Subcutaneous adipose tissue (tissue), 4 donors: ENCODE measurements around the gene ARSJ. TPM values are rescaled to one million over a fixed set of nuclear protein-coding genes. Genes with fewer than 3 reads are reported as not detected.

ENCODE experiments used
- total RNA-seq, 4 donors: library from RNA; depleted of rRNA; stranded (reverse); fragments of >200 nt; gene quantifications; one replicate each; pipeline ENCODE4 v1.1.0, GENCODE V29; 2016
- TF ChIP-seq, protein P1 (sequence below): fragments of 450-650 bp; IDR thresholded peaks from one replicate; pipeline ENCODE4 v1.5.1; 2016; ENCODE audit warnings: low read depth, mild to moderate bottlenecking, control low read depth, antibody characterized with exemption, moderate library complexity

The ARSJ gene
- total RNA-seq, result 1 to 10 TPM in 2 of 4 donors, under 1 TPM in 2; 0.75 to 1.2 (median 1.0) TPM

GRCh38 chr4:113979148-113979904 lies at the start of gene ARSJ:
TSS of gene ARSJ (minus strand) at chr4:113979647. CDS start at chr4:113978834, 813 bp downstream.
- TF ChIP-seq, protein P1, sequence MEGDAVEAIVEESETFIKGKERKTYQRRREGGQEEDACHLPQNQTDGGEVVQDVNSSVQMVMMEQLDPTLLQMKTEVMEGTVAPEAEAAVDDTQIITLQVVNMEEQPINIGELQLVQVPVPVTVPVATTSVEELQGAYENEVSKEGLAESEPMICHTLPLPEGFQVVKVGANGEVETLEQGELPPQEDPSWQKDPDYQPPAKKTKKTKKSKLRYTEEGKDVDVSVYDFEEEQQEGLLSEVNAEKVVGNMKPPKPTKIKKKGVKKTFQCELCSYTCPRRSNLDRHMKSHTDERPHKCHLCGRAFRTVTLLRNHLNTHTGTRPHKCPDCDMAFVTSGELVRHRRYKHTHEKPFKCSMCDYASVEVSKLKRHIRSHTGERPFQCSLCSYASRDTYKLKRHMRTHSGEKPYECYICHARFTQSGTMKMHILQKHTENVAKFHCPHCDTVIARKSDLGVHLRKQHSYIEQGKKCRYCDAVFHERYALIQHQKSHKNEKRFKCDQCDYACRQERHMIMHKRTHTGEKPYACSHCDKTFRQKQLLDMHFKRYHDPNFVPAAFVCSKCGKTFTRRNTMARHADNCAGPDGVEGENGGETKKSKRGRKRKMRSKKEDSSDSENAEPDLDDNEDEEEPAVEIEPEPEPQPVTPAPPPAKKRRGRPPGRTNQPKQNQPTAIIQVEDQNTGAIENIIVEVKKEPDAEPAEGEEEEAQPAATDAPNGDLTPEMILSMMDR, result no peak

GRCh38 chr4:114028071-114028470 lies 48.6 kb upstream of the ARSJ start:
- TF ChIP-seq, protein P1, result no peak

DNA sequence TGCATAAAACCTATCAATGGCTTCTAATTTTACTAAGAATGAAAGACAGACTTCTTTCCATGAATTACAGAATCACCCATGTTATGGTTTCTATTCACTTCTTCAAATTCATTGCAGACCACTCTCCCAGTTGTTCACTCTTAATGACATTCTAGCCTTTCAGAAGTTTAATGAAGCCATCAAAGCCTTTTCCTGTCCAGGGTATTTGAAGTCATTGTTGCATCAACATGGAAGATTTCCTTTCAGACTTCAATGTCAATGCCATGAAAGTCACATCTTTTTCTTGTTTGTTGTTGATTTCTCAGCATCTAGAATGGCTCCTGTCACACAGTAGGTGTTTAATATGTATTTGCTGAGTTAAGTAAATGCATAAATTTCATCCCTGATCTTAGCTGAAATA lies 48.1 kb upstream of the ARSJ start:
- TF ChIP-seq, protein P1, result no peak

DNA sequence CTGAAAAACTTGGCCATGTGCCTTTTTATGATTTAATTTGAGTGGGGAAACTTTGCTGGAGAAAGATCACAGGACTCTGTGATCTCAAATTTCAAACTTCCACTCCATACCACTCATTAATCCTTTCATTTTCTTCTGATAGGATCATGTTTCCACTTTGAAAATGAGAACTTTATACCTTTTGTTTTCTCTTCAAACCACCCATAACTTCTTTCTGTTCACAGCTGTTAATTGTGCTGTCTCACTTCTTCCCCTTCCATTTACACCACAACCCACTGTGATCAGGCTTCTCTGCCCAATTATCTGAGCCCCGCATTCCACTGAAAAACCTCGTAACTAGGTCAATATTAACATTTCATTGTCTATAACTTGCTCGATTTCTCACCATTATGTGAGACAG lies 47.0 kb upstream of the ARSJ start:
- TF ChIP-seq, protein P1, result no peak

GRCh38 chr4:114025176-114025777 lies 45.8 kb upstream of the ARSJ start:
- TF ChIP-seq, protein P1, result no peak

GRCh38 chr4:114021451-114021850 lies 42.0 kb upstream of the ARSJ start:
- TF ChIP-seq, protein P1, result no peak

GRCh38 chr4:114019969-114020358 lies 40.5 kb upstream of the ARSJ start:
- TF ChIP-seq, protein P1, result no peak
